ENCODE results near the gene ZNF132. TPM values are rescaled to one million over a fixed set of nuclear protein-coding genes. Genes with fewer than 3 reads are reported as not detected.

The ZNF132 gene
- total and polyA plus RNA-seq, 9 of the 15 experiments (the other 6 are each of a cell fraction or from before 2014, with no cell fraction given), result 0.03 to 0.42 (median 0.10) TPM; not detected in 5

GRCh38 chr19:58474291-58474996 is 34.5 kb upstream of the ZNF132 start:
- 69% methylated on average over 12 of the region's 12 CpGs for WGBS (ENCODE audit: insufficient coverage, low coverage, missing lambda C conversion rate)
- Histone ChIP-seq H4K20me1 (replicated peaks; ENCODE audit: control insufficient read depth, insufficient read depth, low read length) (0 out of 2 replicates have a peak, but pooled peaks cover 9% of the 10 kb centered on the region), H3K27me3 (ENCODE audit: control insufficient read depth in 2 of 2, insufficient read depth in 2 of 2, low read length in 2 of 2) (no peaks in the 10 kb centered on the region), H3K4me2 (ENCODE audit: insufficient read depth, low read length) (peak overlapping the region; percentile 90), H3K79me2 (ENCODE audit: control insufficient read depth, insufficient read depth, low read length) (peaks cover 2% of the 10 kb centered on the region; the same call in 1 of the 3 replicates), H3K27ac (ENCODE audit: extremely low read depth, low read depth, low read length) (peak overlapping the region; percentile 92; the same call in 2 of the 3 replicates), H3K9me3 (replicated peaks; ENCODE audit: control insufficient read depth, insufficient read depth, low read depth, low read length) (no peaks in the 10 kb centered on the region), H3K9ac (ENCODE audit: insufficient read depth in 1 of 2, low read depth in 2 of 2, low read length in 2 of 2) (peak overlapping the region; percentile 23 to 75; a peak in 3 of 4 replicates), H3K9me1 (ENCODE audit: control insufficient read depth, insufficient read depth, low read length) (peaks cover 2% of the 10 kb centered on the region), H3K4me1 (replicated peaks in 1 of 2; ENCODE audit: control insufficient read depth in 2 of 2, insufficient read depth in 2 of 2, low read length in 2 of 2) (peaks cover 26 to 40% of the 10 kb centered on the region in 2 experiments), H3K36me3 (ENCODE audit: control insufficient read depth, insufficient read depth, low read length) (peaks cover 40% of the 10 kb centered on the region; the same call in 2 of the 3 replicates), H3K4me3 (0 out of 2 replicates have a peak overlapping the region, but pooled peaks have one; percentile 59), H2AFZ (ENCODE audit: low read depth, low read length) (no peak overlapping the region)
- ATAC-seq (no peak), DNase-seq (ENCODE audit: extremely low read depth in 1 of 4, low spot score in 3 of 4) (peak in 1 of 4 experiments; percentile 34), FAIRE-seq (no peak)
- ChIA-PET POLR2A (interaction anchor here (0.8 to 2.1 kb wide), 4 partner anchors 8 to 45 kb away, joined by 3 to 7 read pairs (median 4); partner anchors contain the start of gene ZBTB45), CTCF (ENCODE audit: low intra/inter-chr PET ratio) (no interaction called here)
- TF ChIP-seq SUPT5H (IDR thresholded peaks at IDR 0.05), result peak; percentile 58
- TF ChIP-seq HMG20A (CRISPR knock-in tag; conservative IDR thresholded peaks at IDR 0.05), result no peak
- peak; percentile 55 for TF ChIP-seq POLR2A (conservative IDR thresholded peaks at IDR 0.05)
- peak in 1 of 2 experiments; percentile 46; a peak in 1 of 4 replicates for TF ChIP-seq TBL1XR1 (IDR thresholded peaks at IDR 0.05; ENCODE audit: low read length in 2 of 2)
- intact Hi-C loops (cut with micrococcal nuclease), result no loop called here
- BruUV-seq (replicated peaks), result TSS peak; percentile 36
- in situ Hi-C loops (cut with MboI), result no loop called here

DNA sequence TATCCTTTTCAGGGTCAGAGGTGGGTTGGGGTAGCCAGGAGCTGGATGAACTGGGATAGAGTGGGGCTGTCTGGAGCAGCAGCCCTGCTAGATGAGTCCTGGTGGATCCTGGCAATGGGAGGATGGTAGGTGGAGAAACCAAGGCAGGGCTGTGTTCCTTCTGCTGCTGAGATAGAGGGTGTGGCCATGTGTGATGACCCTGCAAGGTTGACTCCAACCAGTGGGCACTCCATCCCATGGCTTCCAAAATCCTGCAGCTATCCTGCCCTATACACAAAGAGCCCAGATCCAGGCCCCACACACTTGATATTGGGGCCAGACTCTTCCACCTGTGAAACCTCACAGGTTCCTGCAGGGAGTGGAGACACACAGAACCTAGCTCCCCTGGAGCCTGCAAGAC is 33.8 kb upstream of the ZNF132 start:
- DNase-seq (ENCODE audit: extremely low read depth in 1 of 4, low spot score in 3 of 4), result no peak
- Histone ChIP-seq H3K4me3 (no peak overlapping the region), H4K20me1 (replicated peaks; ENCODE audit: control insufficient read depth, insufficient read depth, low read length) (0 out of 2 replicates have a peak, but pooled peaks cover 9% of the 10 kb centered on the region), H3K9me1 (ENCODE audit: control insufficient read depth, insufficient read depth, low read length) (peaks cover 5% of the 10 kb centered on the region), H3K4me1 (replicated peaks in 1 of 2; ENCODE audit: control insufficient read depth in 2 of 2, insufficient read depth in 2 of 2, low read length in 2 of 2) (peaks cover 27 to 43% of the 10 kb centered on the region in 2 experiments), H3K9me3 (replicated peaks; ENCODE audit: control insufficient read depth, insufficient read depth, low read depth, low read length) (no peaks in the 10 kb centered on the region), H2AFZ (ENCODE audit: low read depth, low read length) (no peak overlapping the region), H3K36me3 (ENCODE audit: control insufficient read depth, insufficient read depth, low read length) (peaks cover 42% of the 10 kb centered on the region; the same call in 2 of the 3 replicates), H3K79me2 (ENCODE audit: control insufficient read depth, insufficient read depth, low read length) (peaks cover 9% of the 10 kb centered on the region; the same call in 2 of the 3 replicates), H3K27ac (ENCODE audit: extremely low read depth, low read depth, low read length) (no peak overlapping the region), H3K4me2 (ENCODE audit: insufficient read depth, low read length) (no peak overlapping the region), H3K9ac (ENCODE audit: insufficient read depth in 1 of 2, low read depth in 2 of 2, low read length in 2 of 2) (no peak overlapping the region; a peak in 1 of 4 replicates), H3K27me3 (ENCODE audit: control insufficient read depth in 2 of 2, insufficient read depth in 2 of 2, low read length in 2 of 2) (no peaks in the 10 kb centered on the region)
- no peak for ATAC-seq
- BruUV-seq (replicated peaks), result no TSS peak
- FAIRE-seq, result no peak
- intact Hi-C loops (cut with micrococcal nuclease) (no loop called here), in situ Hi-C loops (cut with MboI) (no loop called here)
- CTCF ChIA-PET (ENCODE audit: low intra/inter-chr PET ratio), result no interaction called here
- POLR2A ChIA-PET, result interaction anchor here (0.6 to 1.3 kb wide), 3 partner anchors 23 to 291 kb away, joined by 4 to 7 read pairs (median 5); partner anchors contain the start of genes ZBTB45, ZNF274 and ZNF324B
- TF ChIP-seq SUPT5H (IDR thresholded peaks at IDR 0.05) (peak; percentile 38), SNIP1 (IDR thresholded peaks at IDR 0.05; ENCODE audit: low read depth) (no peak), MAFK (IDR thresholded peaks at IDR 0.05; ENCODE audit: low read length) (no peak), SMARCA4 (IDR thresholded peaks at IDR 0.05) (no peak), ZNF165 (CRISPR knock-in tag; IDR thresholded peaks at IDR 0.05; ENCODE audit: borderline replicate concordance) (no peak), ZFX (CRISPR knock-in tag; IDR thresholded peaks at IDR 0.05) (no peak), ZNF121 (CRISPR knock-in tag; conservative IDR thresholded peaks at IDR 0.05) (no peak), ATF4 (CRISPR knock-in tag; IDR thresholded peaks at IDR 0.05) (no peak)
- TF ChIP-seq, protein P1, sequence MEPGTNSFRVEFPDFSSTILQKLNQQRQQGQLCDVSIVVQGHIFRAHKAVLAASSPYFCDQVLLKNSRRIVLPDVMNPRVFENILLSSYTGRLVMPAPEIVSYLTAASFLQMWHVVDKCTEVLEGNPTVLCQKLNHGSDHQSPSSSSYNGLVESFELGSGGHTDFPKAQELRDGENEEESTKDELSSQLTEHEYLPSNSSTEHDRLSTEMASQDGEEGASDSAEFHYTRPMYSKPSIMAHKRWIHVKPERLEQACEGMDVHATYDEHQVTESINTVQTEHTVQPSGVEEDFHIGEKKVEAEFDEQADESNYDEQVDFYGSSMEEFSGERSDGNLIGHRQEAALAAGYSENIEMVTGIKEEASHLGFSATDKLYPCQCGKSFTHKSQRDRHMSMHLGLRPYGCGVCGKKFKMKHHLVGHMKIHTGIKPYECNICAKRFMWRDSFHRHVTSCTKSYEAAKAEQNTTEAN (CRISPR knock-in tag; IDR thresholded peaks at IDR 0.05), result no peak

Measured in K562 (cell line).